ENCODE results near the gene ZYX.
"Not testable (repeated sequence)": the region's sequence is repeated elsewhere in the genome, so short reads cannot be mapped to it uniquely, and the experiment has no call there.

ZYX gene

GRCh38 chr7:143397710-143398530 is 16.8 kb downstream of the ZYX start:
- no peak for DNase-seq (ENCODE audit: low read depth)

GRCh38 chr7:143398616-143399015 is 17.5 kb downstream of the ZYX start:
- no peak for DNase-seq (ENCODE audit: low read depth)

- no peak for DNase-seq (ENCODE audit: low read depth)
These were observed 18.0 kb downstream of the ZYX start for GRCh38 chr7:143399151-143399550.

GRCh38 chr7:143399642-143400041 is 18.5 kb downstream of the ZYX start:
- no peak for DNase-seq (ENCODE audit: low read depth)

- no peak for DNase-seq (ENCODE audit: low read depth)
These were observed 20.1 kb downstream of the ZYX start for GRCh38 chr7:143401265-143401664.

- DNase-seq (ENCODE audit: low read depth): not testable (repeated sequence)
These were observed 21.1 kb downstream of the ZYX start for GRCh38 chr7:143402233-143402632.

GRCh38 chr7:143405173-143406001 is 24.2 kb downstream of the ZYX start:
- DNase-seq (ENCODE audit: low read depth): no peak

- DNase-seq (ENCODE audit: low read depth): no peak
These were observed 24.8 kb downstream of the ZYX start for GRCh38 chr7:143406002-143406357.

- DNase-seq (ENCODE audit: low read depth): no peak
These were observed 26.4 kb downstream of the ZYX start for GRCh38 chr7:143407287-143408251.

GRCh38 chr7:143408252-143408685 is 27.1 kb downstream of the ZYX start:
- DNase-seq (ENCODE audit: low read depth): no peak

GRCh38 chr7:143408686-143409561 is 27.8 kb downstream of the ZYX start, which contains the start of gene EPHA1:
Gene EPHA1, minus strand, starts transcription at chr7:143408856. Its CDS starts 51 bp downstream, at chr7:143408805.
- no peak for DNase-seq (ENCODE audit: low read depth)

GRCh38 chr7:143410521-143411004 is 29.4 kb downstream of the ZYX start:
- DNase-seq (ENCODE audit: low read depth): no peak

- no peak for DNase-seq (ENCODE audit: low read depth)
These were observed 31.0 kb downstream of the ZYX start for GRCh38 chr7:143411976-143412708.

GRCh38 chr7:143413123-143413522 is 32.0 kb downstream of the ZYX start:
- no peak for DNase-seq (ENCODE audit: low read depth)

GRCh38 chr7:143415209-143415608 is 34.1 kb downstream of the ZYX start:
- not testable (repeated sequence) for DNase-seq (ENCODE audit: low read depth)

- DNase-seq (ENCODE audit: low read depth): no peak
These were observed 34.7 kb downstream of the ZYX start for GRCh38 chr7:143415742-143416397.

GRCh38 chr7:143416565-143417149 is 35.5 kb downstream of the ZYX start:
- DNase-seq (ENCODE audit: low read depth): peak; percentile 23

- no peak for DNase-seq (ENCODE audit: low read depth)
These were observed 36.7 kb downstream of the ZYX start for GRCh38 chr7:143417734-143418383.
